MM.1S (cell line): ENCODE measurements around the gene IL36B.

Experiments
- CTCF ChIP-seq: fragments of 300-600 bp; sonication (generic); IDR thresholded peaks from 2 replicates; pipeline ENCODE4 v1.5.1; 2016; ENCODE audit warnings: antibody characterized with exemption, low read length, mixed read lengths
- EZH2phosphoT487 ChIP-seq: fragments of 300-600 bp; sonication (generic); IDR thresholded peaks from 2 replicates; pipeline ENCODE4 v1.6.1; 2018; ENCODE audit warnings: antibody characterized with exemption, low read length

GRCh38 chr2:113098532-113098931 lies 45.9 kb upstream of the IL36B start:
- TF ChIP-seq CTCF (no peak), EZH2phosphoT487 (no peak)
